Panc1 (cell line): ENCODE data around the gene SLX4IP. TPM values are rescaled to one million over a fixed set of nuclear protein-coding genes. Genes with fewer than 3 reads are reported as not detected.

ENCODE experiments used
- ATAC-seq: fragments of 200-7000 bp; cut with Tn5 transposase; 2 replicates; pipeline ENCODE4 v1.9.1; 2020; ENCODE audit warnings: mild to moderate bottlenecking, moderate library complexity
- BruUV-seq: library from RNA; stranded (reverse); fragments of 400-500 nt; replicated peaks from 2 replicates; lab custom pipeline; 2021; lab: Mats Ljungman, UMichigan
- CTCF ChIA-PET: fragments of 300-600 bp; sonication (Branson Sonifier 250); formaldehyde crosslinking; loops from one replicate; lab custom pipeline; 2022; ENCODE audit warnings: antibody characterized with exemption; lab: Charles Lee
- POLR2A ChIA-PET: fragments of 300-600 bp; sonication (Branson Sonifier 250); formaldehyde crosslinking; loops from one replicate; lab custom pipeline; 2022; ENCODE audit warnings: antibody characterized with exemption; lab: Charles Lee
- DNase-seq: peaks from one replicate; pipeline ENCODE4 v3.0.0-alpha.2; 2010; ENCODE audit warnings: low read depth, low spot score
- H3K27ac ChIP-seq: 2 replicates; pipeline ENCODE4 v1.5.1; 2011; ENCODE audit warnings: mild to moderate bottlenecking, low read length, inconsistent platforms
- H3K27me3 ChIP-seq: fragments of 200-500 bp; sonication (Bioruptor generic); 2 replicates; pipeline ENCODE4 v1.6.0; 2014; ENCODE audit warnings: low read length, inconsistent platforms; ENCODE audit not compliant: control insufficient read depth, insufficient read depth
- H3K36me3 ChIP-seq: fragments of 200-500 bp; sonication (Bioruptor generic); 2 replicates; pipeline ENCODE4 v1.5.1; 2014; ENCODE audit warnings: inconsistent platforms, mild to moderate bottlenecking, low read length, moderate library complexity; ENCODE audit not compliant: control insufficient read depth, insufficient read depth
- H3K4me1 ChIP-seq: 2 replicates; pipeline ENCODE4 v1.5.1; 2011; ENCODE audit warnings: inconsistent platforms, mild to moderate bottlenecking, low read length, moderate library complexity; ENCODE audit not compliant: control insufficient read depth, insufficient read depth
- H3K4me3 ChIP-seq, 2 experiments: 2 replicates each; pipeline ENCODE4 v1.5.1; 2011 to 2012; ENCODE audit warnings: low read depth in 2 of 2, low read length in 2 of 2, mild to moderate bottlenecking in 2 of 2, inconsistent platforms in 1 of 2, moderate library complexity in 1 of 2
- H3K9me3 ChIP-seq: fragments of 200-500 bp; sonication (Bioruptor generic); 2 replicates; pipeline ENCODE4 v1.5.1; 2014; ENCODE audit warnings: low read depth, mild to moderate bottlenecking, inconsistent platforms, low read length, moderate library complexity; ENCODE audit not compliant: control insufficient read depth, insufficient read depth
- POLR2AphosphoS5 ChIP-seq: IDR thresholded peaks from 2 replicates; pipeline ENCODE4 v1.6.1; 2012; ENCODE audit warnings: mild to moderate bottlenecking, low read depth, low read length, moderate library complexity
- SIN3A ChIP-seq: IDR thresholded peaks from 2 replicates; pipeline ENCODE4 v1.6.1; 2012; ENCODE audit warnings: low read depth, mild to moderate bottlenecking, low read length, moderate library complexity, borderline replicate concordance; ENCODE audit not compliant: insufficient read depth
- TCF7L2 ChIP-seq: IDR thresholded peaks from 2 replicates; pipeline ENCODE4 v1.6.1; 2011; ENCODE audit warnings: mild to moderate bottlenecking, low read depth, low read length, inconsistent platforms
- in situ Hi-C: cut with HindIII; loops from 2 replicates; pipeline ENCODE4 v1.10.0; 2016; ENCODE audit warnings: low sequenced_read_pairs, low pct_unique_long_range_greater_than_20kb
- intact Hi-C: fragments of 100-400 bp; cut with micrococcal nuclease; formaldehyde crosslinking; loops from one replicate; pipeline ENCODE4 v1.10.0; 2022; ENCODE audit not compliant: unreplicated experiment
- total RNA-seq: library from RNA; stranded (reverse); gene quantifications from one replicate; pipeline ENCODE4 v1.2.1, GENCODE V29; 2021; ENCODE audit not compliant: unreplicated experiment
- TF ChIP-seq, protein P1 (sequence below): fragments of 450-650 bp; IDR thresholded peaks from 2 replicates; pipeline ENCODE4 v1.5.1; 2017; ENCODE audit warnings: mild to moderate bottlenecking
- TF ChIP-seq, protein P2 (sequence below), 2 experiments: IDR thresholded peaks; 2 replicates each; pipeline ENCODE4 v1.6.1; 2011 to 2012; ENCODE audit warnings: low read depth in 2 of 2, control low read depth in 1 of 2, low read length in 1 of 2, mild to moderate bottlenecking in 1 of 2, moderate library complexity in 1 of 2; ENCODE audit not compliant: insufficient read depth in 1 of 2

Gene SLX4IP
- total RNA-seq, 1 experiment from 2014 or later, result 5.4 TPM

DNA sequence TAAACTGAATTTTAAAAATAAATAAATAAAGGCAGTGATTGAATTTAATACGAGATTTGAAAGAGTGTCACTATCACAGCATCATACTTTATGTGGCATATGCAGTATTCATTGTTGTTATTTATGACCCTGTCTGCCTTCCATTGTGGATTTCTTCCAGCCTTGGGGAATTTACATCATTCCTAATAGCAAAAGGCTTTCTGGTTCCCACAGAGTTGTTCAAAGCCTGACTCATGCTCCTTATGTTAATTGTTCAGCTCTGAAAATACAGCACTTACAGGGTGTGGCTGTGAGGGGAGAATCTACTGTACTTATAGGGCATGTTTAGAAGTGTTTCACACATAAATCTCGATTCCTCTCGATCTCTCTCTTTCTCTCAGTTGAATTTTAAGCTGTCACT is 184.3 kb downstream of the SLX4IP start:
- CTCF ChIA-PET, result no interaction called here
- intact Hi-C loops (no loop called here), in situ Hi-C loops (no loop called here)
- no peak for ATAC-seq
- POLR2A ChIA-PET, result no interaction called here
- H3K27me3 ChIP-seq, result no peaks in the 10 kb centered on the region
- no peaks in the 10 kb centered on the region for H3K36me3 ChIP-seq
- DNase-seq, result peak; percentile 47
- no peaks in the 10 kb centered on the region for H3K9me3 ChIP-seq
- BruUV-seq, result no TSS peak
- no peak overlapping the region for H3K4me3 ChIP-seq
- H3K4me1 ChIP-seq, result no peaks in the 10 kb centered on the region
- no peak overlapping the region for H3K27ac ChIP-seq
- no peak for TF ChIP-seq TCF7L2

DNA sequence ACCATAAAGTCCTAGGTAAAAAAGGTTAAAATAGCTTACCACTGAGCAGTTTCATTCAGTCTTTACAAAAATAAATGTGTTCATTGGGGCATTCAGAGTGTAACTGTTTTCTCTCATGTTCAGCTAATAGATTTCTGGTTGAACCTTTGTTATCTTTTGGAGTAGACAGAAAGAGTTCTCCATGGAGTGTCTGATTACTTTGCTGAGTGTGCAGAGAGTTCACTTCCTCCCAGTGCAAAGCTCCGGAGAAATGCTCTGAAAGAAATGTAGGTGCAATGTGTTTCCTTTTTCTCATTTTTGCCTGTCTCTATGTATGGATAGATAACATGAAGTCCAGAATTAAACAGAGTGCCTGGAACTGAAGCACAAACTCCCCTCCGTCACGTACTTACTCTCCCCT is 186.0 kb downstream of the SLX4IP start:
- TF ChIP-seq, protein P1, sequence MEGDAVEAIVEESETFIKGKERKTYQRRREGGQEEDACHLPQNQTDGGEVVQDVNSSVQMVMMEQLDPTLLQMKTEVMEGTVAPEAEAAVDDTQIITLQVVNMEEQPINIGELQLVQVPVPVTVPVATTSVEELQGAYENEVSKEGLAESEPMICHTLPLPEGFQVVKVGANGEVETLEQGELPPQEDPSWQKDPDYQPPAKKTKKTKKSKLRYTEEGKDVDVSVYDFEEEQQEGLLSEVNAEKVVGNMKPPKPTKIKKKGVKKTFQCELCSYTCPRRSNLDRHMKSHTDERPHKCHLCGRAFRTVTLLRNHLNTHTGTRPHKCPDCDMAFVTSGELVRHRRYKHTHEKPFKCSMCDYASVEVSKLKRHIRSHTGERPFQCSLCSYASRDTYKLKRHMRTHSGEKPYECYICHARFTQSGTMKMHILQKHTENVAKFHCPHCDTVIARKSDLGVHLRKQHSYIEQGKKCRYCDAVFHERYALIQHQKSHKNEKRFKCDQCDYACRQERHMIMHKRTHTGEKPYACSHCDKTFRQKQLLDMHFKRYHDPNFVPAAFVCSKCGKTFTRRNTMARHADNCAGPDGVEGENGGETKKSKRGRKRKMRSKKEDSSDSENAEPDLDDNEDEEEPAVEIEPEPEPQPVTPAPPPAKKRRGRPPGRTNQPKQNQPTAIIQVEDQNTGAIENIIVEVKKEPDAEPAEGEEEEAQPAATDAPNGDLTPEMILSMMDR, result no peak
- TF ChIP-seq SIN3A (no peak), POLR2AphosphoS5 (no peak), TCF7L2 (no peak)
- TF ChIP-seq, protein P2, sequence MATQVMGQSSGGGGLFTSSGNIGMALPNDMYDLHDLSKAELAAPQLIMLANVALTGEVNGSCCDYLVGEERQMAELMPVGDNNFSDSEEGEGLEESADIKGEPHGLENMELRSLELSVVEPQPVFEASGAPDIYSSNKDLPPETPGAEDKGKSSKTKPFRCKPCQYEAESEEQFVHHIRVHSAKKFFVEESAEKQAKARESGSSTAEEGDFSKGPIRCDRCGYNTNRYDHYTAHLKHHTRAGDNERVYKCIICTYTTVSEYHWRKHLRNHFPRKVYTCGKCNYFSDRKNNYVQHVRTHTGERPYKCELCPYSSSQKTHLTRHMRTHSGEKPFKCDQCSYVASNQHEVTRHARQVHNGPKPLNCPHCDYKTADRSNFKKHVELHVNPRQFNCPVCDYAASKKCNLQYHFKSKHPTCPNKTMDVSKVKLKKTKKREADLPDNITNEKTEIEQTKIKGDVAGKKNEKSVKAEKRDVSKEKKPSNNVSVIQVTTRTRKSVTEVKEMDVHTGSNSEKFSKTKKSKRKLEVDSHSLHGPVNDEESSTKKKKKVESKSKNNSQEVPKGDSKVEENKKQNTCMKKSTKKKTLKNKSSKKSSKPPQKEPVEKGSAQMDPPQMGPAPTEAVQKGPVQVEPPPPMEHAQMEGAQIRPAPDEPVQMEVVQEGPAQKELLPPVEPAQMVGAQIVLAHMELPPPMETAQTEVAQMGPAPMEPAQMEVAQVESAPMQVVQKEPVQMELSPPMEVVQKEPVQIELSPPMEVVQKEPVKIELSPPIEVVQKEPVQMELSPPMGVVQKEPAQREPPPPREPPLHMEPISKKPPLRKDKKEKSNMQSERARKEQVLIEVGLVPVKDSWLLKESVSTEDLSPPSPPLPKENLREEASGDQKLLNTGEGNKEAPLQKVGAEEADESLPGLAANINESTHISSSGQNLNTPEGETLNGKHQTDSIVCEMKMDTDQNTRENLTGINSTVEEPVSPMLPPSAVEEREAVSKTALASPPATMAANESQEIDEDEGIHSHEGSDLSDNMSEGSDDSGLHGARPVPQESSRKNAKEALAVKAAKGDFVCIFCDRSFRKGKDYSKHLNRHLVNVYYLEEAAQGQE (IDR thresholded peaks at IDR 0.05; ENCODE audit: insufficient read depth in 1 of 2, low read depth in 2 of 2, low read length in 1 of 2), result no peak
- no TSS peak for BruUV-seq
- intact Hi-C loops (no loop called here), in situ Hi-C loops (no loop called here)
- Histone ChIP-seq H3K4me3 (no peak overlapping the region), H3K4me1 (no peaks in the 10 kb centered on the region), H3K27me3 (no peaks in the 10 kb centered on the region), H3K36me3 (no peaks in the 10 kb centered on the region), H3K9me3 (no peaks in the 10 kb centered on the region), H3K27ac (no peak overlapping the region)
- ChIA-PET POLR2A (no interaction called here), CTCF (interaction anchor here (0.6 kb wide), 1 partner anchor 55 kb away, joined by 10 read pairs; no protein-coding TSS in a partner anchor)
- ATAC-seq (no peak), DNase-seq (no peak)

DNA sequence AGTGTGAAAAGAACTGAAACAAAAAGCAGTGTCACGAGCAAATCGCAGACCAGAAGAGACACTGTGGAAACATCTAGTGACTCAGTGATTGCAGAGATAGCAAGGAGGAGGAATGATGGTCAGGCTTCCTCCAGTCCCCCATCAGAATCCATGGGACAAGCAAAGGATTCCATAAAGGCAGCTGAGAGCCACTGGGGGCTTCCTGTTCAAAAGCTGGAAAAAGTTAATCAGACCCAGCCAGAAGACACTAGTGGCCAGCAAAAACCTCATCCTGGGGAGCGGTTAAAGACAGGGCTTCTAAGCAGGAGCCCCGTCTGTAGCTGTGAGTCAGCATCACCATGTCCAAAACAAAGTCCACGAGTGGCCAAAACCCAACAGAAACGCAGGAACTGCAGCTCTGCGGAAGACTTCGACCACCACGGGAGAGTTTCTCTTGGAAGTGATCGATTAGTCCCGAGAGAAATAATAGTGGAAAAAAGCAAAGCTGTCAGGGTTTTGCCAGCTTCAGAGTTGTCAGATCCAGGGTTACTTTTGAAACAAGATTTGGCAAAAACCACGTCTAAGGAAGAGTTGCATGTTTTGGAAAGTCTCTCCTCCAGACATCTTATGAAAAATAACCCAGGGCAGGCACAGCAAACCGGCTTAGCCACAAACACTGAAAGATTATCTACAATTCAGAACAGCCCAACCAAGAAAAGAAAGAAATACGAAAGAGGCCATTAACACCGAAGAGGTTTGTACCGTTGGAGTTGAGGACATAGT is 187.7 kb downstream of the SLX4IP start:
- Histone ChIP-seq H3K4me3 (no peak overlapping the region), H3K9me3 (no peaks in the 10 kb centered on the region), H3K36me3 (no peaks in the 10 kb centered on the region), H3K27ac (no peak overlapping the region), H3K4me1 (no peaks in the 10 kb centered on the region), H3K27me3 (no peaks in the 10 kb centered on the region)
- ChIA-PET POLR2A (interaction anchor here (0.6 kb wide), 1 partner anchor 14 kb away, joined by 4 read pairs; no protein-coding TSS in a partner anchor), CTCF (no interaction called here)
- intact Hi-C loops, result no loop called here
- TF ChIP-seq, protein P1, result no peak
- TF ChIP-seq, protein P2 (IDR thresholded peaks at IDR 0.05; ENCODE audit: insufficient read depth in 1 of 2, low read depth in 2 of 2, low read length in 1 of 2), result no peak
- no peak for TF ChIP-seq POLR2AphosphoS5
- no peak for TF ChIP-seq SIN3A
- TF ChIP-seq TCF7L2, result no peak
- DNase-seq (no peak), ATAC-seq (no peak)
- no TSS peak for BruUV-seq
- in situ Hi-C loops, result no loop called here
